IMR-90 (cell line): ENCODE results near the gene TFAM. TPM values are rescaled to one million over a fixed set of nuclear protein-coding genes. Genes with fewer than 3 reads are reported as not detected.

Experiments
- ATAC-seq: fragments of 200-7000 bp; cut with Tn5 transposase; 2 replicates; pipeline ENCODE4 v1.9.1; 2020; ENCODE audit warnings: low read depth, mild to moderate bottlenecking, moderate library complexity
- BruUV-seq: library from RNA; stranded (reverse); fragments of 400-500 nt; replicated peaks from 2 replicates; lab custom pipeline; 2021; lab: Mats Ljungman, UMichigan
- CTCF ChIA-PET: fragments of 300-600 bp; formaldehyde crosslinking; extraction: SDS; loops from one replicate; lab custom pipeline; 2021; ENCODE audit warnings: antibody characterized with exemption; lab: Yijun Ruan, JAX
- POLR2A ChIA-PET: fragments of 300-600 bp; sonication (Branson Sonifier 250); formaldehyde crosslinking; loops from one replicate; lab custom pipeline; 2022; ENCODE audit warnings: antibody characterized with exemption; ENCODE audit not compliant: unreplicated experiment; lab: Charles Lee
- DNase-seq: peaks from one replicate; pipeline ENCODE4 v3.0.0; 2013
- H2AFZ ChIP-seq: replicated peaks from 2 replicates; pipeline ENCODE3; 2013; ENCODE audit warnings: low read length, mild to moderate bottlenecking; ENCODE audit not compliant: poor library complexity
- H2AK5ac ChIP-seq: 2 replicates; pipeline ENCODE4 v1.6.1; 2013; ENCODE audit warnings: low read depth, low read length, inconsistent platforms
- H2AK9ac ChIP-seq: replicated peaks from 2 replicates; pipeline ENCODE3; 2013; ENCODE audit warnings: mild to moderate bottlenecking, low read depth, low read length, moderate library complexity; ENCODE audit not compliant: poor library complexity
- H2BK120ac ChIP-seq: 2 replicates; pipeline ENCODE4 v1.6.1; 2013; ENCODE audit warnings: low read depth, low read length, inconsistent platforms
- H2BK15ac ChIP-seq: 3 replicates; pipeline ENCODE4 v1.6.1; 2013; ENCODE audit warnings: low read depth, low read length, inconsistent platforms
- H2BK20ac ChIP-seq: 2 replicates; pipeline ENCODE4 v1.6.1; 2013; ENCODE audit warnings: low read depth, mild to moderate bottlenecking, inconsistent platforms, low read length, moderate library complexity
- H2BK5ac ChIP-seq: 2 replicates; pipeline ENCODE4 v1.6.1; 2013; ENCODE audit warnings: mild to moderate bottlenecking, low read depth, low read length, inconsistent platforms; ENCODE audit not compliant: poor library complexity, severe bottlenecking
- H3K14ac ChIP-seq: replicated peaks from 2 replicates; pipeline ENCODE4 v1.6.1; 2013; ENCODE audit warnings: low read depth, low read length, inconsistent platforms
- H3K18ac ChIP-seq: 2 replicates; pipeline ENCODE4 v1.6.1; 2013; ENCODE audit warnings: low read depth, low read length, control low read depth
- H3K23ac ChIP-seq: 2 replicates; pipeline ENCODE4 v1.6.1; 2013; ENCODE audit warnings: low read depth, low read length, inconsistent platforms
- H3K27ac ChIP-seq: 2 replicates; pipeline ENCODE4 v1.5.1; 2013; ENCODE audit warnings: mild to moderate bottlenecking, control low read depth, low read length; ENCODE audit not compliant: insufficient read depth
- H3K27me3 ChIP-seq: 2 replicates; pipeline ENCODE4 v1.6.1; 2013; ENCODE audit warnings: low read length; ENCODE audit not compliant: control insufficient read depth, insufficient read depth
- H3K36me3 ChIP-seq: 2 replicates; pipeline ENCODE4 v1.6.1; 2013; ENCODE audit warnings: low read length, mixed read lengths; ENCODE audit not compliant: control insufficient read depth, insufficient read depth
- H3K4ac ChIP-seq: 2 replicates; pipeline ENCODE4 v1.6.1; 2013; ENCODE audit warnings: low read depth, low read length, inconsistent platforms
- H3K4me1 ChIP-seq: 2 replicates; pipeline ENCODE4 v1.6.1; 2013; ENCODE audit warnings: low read length, mixed read lengths; ENCODE audit not compliant: control insufficient read depth, insufficient read depth
- H3K4me2 ChIP-seq: 2 replicates; pipeline ENCODE4 v1.6.1; 2013; ENCODE audit warnings: low read depth, mild to moderate bottlenecking, control low read depth, low read length, moderate library complexity
- H3K4me3 ChIP-seq: 2 replicates; pipeline ENCODE4 v1.5.1; 2013; ENCODE audit warnings: low read depth, mild to moderate bottlenecking, control low read depth, low read length, moderate library complexity; ENCODE audit not compliant: insufficient read depth
- H3K56ac ChIP-seq: 2 replicates; pipeline ENCODE4 v1.6.1; 2013; ENCODE audit warnings: low read length, inconsistent platforms; ENCODE audit not compliant: insufficient read depth; ENCODE audit errors: extremely low read depth
- H3K79me1 ChIP-seq, 2 experiments: 2 replicates each; pipeline ENCODE4 v1.6.1; 2013; ENCODE audit warnings: low read length in 2 of 2, inconsistent platforms in 1 of 2, low read depth in 1 of 2
- H3K9ac ChIP-seq: 2 replicates; pipeline ENCODE4 v1.6.1; 2013; ENCODE audit warnings: low read depth, low read length, control low read depth
- H3K9me1 ChIP-seq: 2 replicates; pipeline ENCODE4 v1.6.1; 2013; ENCODE audit warnings: low read length, inconsistent platforms; ENCODE audit not compliant: insufficient read depth
- H3K9me3 ChIP-seq: 2 replicates; pipeline ENCODE4 v1.6.1; 2013; ENCODE audit warnings: low read length; ENCODE audit not compliant: control insufficient read depth, insufficient read depth
- H4K20me1 ChIP-seq: 2 replicates; pipeline ENCODE4 v1.6.1; 2013; ENCODE audit warnings: low read length, inconsistent platforms; ENCODE audit not compliant: insufficient read depth
- H4K5ac ChIP-seq: 2 replicates; pipeline ENCODE4 v1.6.1; 2013; ENCODE audit warnings: mild to moderate bottlenecking, low read depth, low read length, control low read depth
- H4K8ac ChIP-seq, 2 experiments: 2 replicates each; pipeline ENCODE4 v1.6.1; 2013; ENCODE audit warnings: low read depth in 2 of 2, low read length in 2 of 2, control low read depth in 1 of 2, inconsistent platforms in 1 of 2
- H4K91ac ChIP-seq: 2 replicates; pipeline ENCODE4 v1.6.1; 2013; ENCODE audit warnings: low read depth, low read length, inconsistent platforms; ENCODE audit not compliant: insufficient read depth
- BHLHE40 ChIP-seq: fragments of 150-350 bp; IDR thresholded peaks from 2 replicates; pipeline ENCODE4 v1.6.1; 2016; ENCODE audit warnings: mild to moderate bottlenecking, low read depth, low read length
- CHD1 ChIP-seq: IDR thresholded peaks from 2 replicates; pipeline ENCODE4 v1.6.1; 2012; ENCODE audit warnings: low read depth, low read length, improper control_type of control experiment
- FOS ChIP-seq: fragments of 150-350 bp; IDR thresholded peaks from 2 replicates; pipeline ENCODE4 v1.6.1; 2016; ENCODE audit warnings: low read depth, low read length
- MAFK ChIP-seq: IDR thresholded peaks from 2 replicates; pipeline ENCODE4 v1.6.1; 2012; ENCODE audit warnings: low read depth, low read length, improper control_type of control experiment
- MAZ ChIP-seq: IDR thresholded peaks from 2 replicates; pipeline ENCODE4 v1.6.1; 2012; ENCODE audit warnings: low read depth, mild to moderate bottlenecking, low read length, improper control_type of control experiment, moderate library complexity, borderline replicate concordance
- MXI1 ChIP-seq: IDR thresholded peaks from 2 replicates; pipeline ENCODE4 v1.6.1; 2012; ENCODE audit warnings: low read depth, mild to moderate bottlenecking, low read length, moderate library complexity, borderline replicate concordance
- NFE2L2 ChIP-seq: fragments of 150-350 bp; IDR thresholded peaks from 2 replicates; pipeline ENCODE4 v1.6.1; 2016; ENCODE audit warnings: low read depth, mild to moderate bottlenecking, low read length
- POLR2A ChIP-seq: IDR thresholded peaks from 2 replicates; pipeline ENCODE4 v1.6.1; 2012; ENCODE audit warnings: mild to moderate bottlenecking, low read depth, low read length
- RAD21 ChIP-seq: IDR thresholded peaks from 2 replicates; pipeline ENCODE4 v1.6.1; 2012; ENCODE audit warnings: low read length, improper control_type of control experiment
- RFX5 ChIP-seq: IDR thresholded peaks from 2 replicates; pipeline ENCODE4 v1.8.0; 2012; ENCODE audit warnings: low read depth, mild to moderate bottlenecking, low read length, moderate library complexity
- SMC3 ChIP-seq: fragments of 150-350 bp; IDR thresholded peaks from 2 replicates; pipeline ENCODE4 v1.6.1; 2016; ENCODE audit warnings: low read depth, mild to moderate bottlenecking, antibody characterized with exemption, low read length, moderate library complexity
- WGBS, 2 experiments: methylation state at CpG; one replicate each; pipeline versions ENCODE4 v1.1.5 to v1.1.7; 2013; ENCODE audit warnings: missing lambda C conversion rate in 2 of 2; ENCODE audit not compliant: insufficient read length in 1 of 2; ENCODE audit errors: extremely low coverage in 2 of 2; 5-methylcytosine and 5-hydroxymethylcytosine counted together
- dilution Hi-C: fragments of 300-500 bp; cut with HindIII; formaldehyde crosslinking; loops from one replicate; pipeline ENCODE4 v1.14.3; 2018; ENCODE audit warnings: low sequenced_read_pairs; ENCODE audit not compliant: unreplicated experiment
- in situ Hi-C: fragments of 300-500 bp; cut with MboI; formaldehyde crosslinking; loops from 3 replicates; pipeline ENCODE4 v1.14.3; 2019; ENCODE audit warnings: low sequenced_read_pairs, inconsistent platforms, mixed read lengths
- intact Hi-C: fragments of 100-400 bp; cut with micrococcal nuclease; formaldehyde crosslinking; loops from 2 replicates; pipeline ENCODE4 v1.10.0; 2022
- polyA plus RNA-seq, 3 experiments: library from polyadenylated mRNA; depleted of rRNA; stranded (reverse); fragments of >200 nt; gene quantifications; 2 replicates each; pipeline ENCODE4 v1.2.3, GENCODE V29; 2012; ENCODE audit warnings: low replicate concordance in 1 of 3
- total RNA-seq: library from RNA; depleted of rRNA; stranded (reverse); fragments of >200 nt; gene quantifications from 2 replicates; pipeline ENCODE4 v1.2.3, GENCODE V29; 2012
- TF ChIP-seq, protein P1 (sequence below): fragments of 150-350 bp; IDR thresholded peaks from 2 replicates; pipeline ENCODE4 v1.6.1; 2016; ENCODE audit warnings: low read depth, mild to moderate bottlenecking, low read length, moderate library complexity, borderline replicate concordance
- TF ChIP-seq, protein P2 (sequence below): fragments of 150-350 bp; IDR thresholded peaks from 2 replicates; pipeline ENCODE4 v1.6.1; 2017; ENCODE audit warnings: mild to moderate bottlenecking, antibody characterized with exemption, low read length, low read depth

Gene TFAM
- total and polyA plus RNA-seq, 2 of the 4 experiments (the other 2 are of a cell fraction): 7.6 to 16.7 TPM

DNA sequence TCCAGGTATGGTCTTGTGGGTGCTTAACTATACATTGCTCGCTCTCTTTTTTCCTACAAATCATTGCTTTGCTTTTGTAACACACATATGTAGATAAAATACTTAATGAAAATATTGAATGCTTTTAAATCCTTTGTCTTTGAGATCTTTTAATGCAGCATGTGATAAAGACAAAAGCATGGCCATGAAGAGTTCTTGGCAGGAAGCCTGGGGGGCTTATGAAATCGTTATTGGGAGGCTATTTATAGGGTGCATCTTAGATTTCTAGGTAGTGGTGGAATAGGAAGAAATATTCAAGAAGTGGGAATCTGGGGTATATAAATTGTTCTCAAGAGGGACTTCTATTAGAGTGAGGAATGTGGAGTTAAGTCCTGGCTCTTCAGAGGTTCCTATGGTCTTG lies 28.5 kb upstream of the TFAM start:
- POLR2A ChIA-PET: no interaction called here
- Histone ChIP-seq H2BK5ac (no peak overlapping the region), H2AFZ (no peak overlapping the region), H2BK20ac (no peak overlapping the region), H3K14ac (no peak overlapping the region), H4K91ac (no peak overlapping the region), H3K36me3 (no peaks in the 10 kb centered on the region), H2BK15ac (no peak overlapping the region), H3K27me3 (no peaks in the 10 kb centered on the region), H2BK120ac (no peak overlapping the region), H3K4me2 (no peak overlapping the region), H3K9ac (no peak overlapping the region), H3K9me1 (peaks cover 3% of the 10 kb centered on the region; the same call in 1 of the 2 replicates), H2AK9ac (no peak overlapping the region), H4K20me1 (peaks cover 9% of the 10 kb centered on the region; the same call in 1 of the 2 replicates), H3K9me3 (no peaks in the 10 kb centered on the region), H3K4me3 (no peak overlapping the region), H3K56ac (no peak overlapping the region), H3K23ac (no peak overlapping the region), H3K18ac (no peak overlapping the region), H3K4me1 (peaks cover 4% of the 10 kb centered on the region), H3K4ac (no peak overlapping the region), H3K79me1 (peaks cover 7 to 28% of the 10 kb centered on the region in 2 experiments; a peak in 3 of 4 replicates), H4K5ac (no peak overlapping the region), H2AK5ac (no peak overlapping the region), H3K27ac (no peak overlapping the region), H4K8ac (no peak overlapping the region)
- CTCF ChIA-PET: no interaction called here
- WGBS, 2 experiments: no CpG with 5 or more reads among the region's 2 CpGs
- TF ChIP-seq, protein P1, sequence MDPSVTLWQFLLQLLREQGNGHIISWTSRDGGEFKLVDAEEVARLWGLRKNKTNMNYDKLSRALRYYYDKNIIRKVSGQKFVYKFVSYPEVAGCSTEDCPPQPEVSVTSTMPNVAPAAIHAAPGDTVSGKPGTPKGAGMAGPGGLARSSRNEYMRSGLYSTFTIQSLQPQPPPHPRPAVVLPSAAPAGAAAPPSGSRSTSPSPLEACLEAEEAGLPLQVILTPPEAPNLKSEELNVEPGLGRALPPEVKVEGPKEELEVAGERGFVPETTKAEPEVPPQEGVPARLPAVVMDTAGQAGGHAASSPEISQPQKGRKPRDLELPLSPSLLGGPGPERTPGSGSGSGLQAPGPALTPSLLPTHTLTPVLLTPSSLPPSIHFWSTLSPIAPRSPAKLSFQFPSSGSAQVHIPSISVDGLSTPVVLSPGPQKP: no peak
- no peak for TF ChIP-seq NFE2L2
- no peak for TF ChIP-seq CHD1
- no peak for TF ChIP-seq SMC3
- TF ChIP-seq BHLHE40: no peak
- TF ChIP-seq, protein P2, sequence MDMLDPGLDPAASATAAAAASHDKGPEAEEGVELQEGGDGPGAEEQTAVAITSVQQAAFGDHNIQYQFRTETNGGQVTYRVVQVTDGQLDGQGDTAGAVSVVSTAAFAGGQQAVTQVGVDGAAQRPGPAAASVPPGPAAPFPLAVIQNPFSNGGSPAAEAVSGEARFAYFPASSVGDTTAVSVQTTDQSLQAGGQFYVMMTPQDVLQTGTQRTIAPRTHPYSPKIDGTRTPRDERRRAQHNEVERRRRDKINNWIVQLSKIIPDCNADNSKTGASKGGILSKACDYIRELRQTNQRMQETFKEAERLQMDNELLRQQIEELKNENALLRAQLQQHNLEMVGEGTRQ: no peak
- TF ChIP-seq POLR2A: no peak
- TF ChIP-seq RFX5: no peak
- no peak for TF ChIP-seq MAFK
- no peak for TF ChIP-seq RAD21
- no peak for TF ChIP-seq MAZ
- no peak for TF ChIP-seq MXI1
- no peak for TF ChIP-seq FOS
- ATAC-seq (no peak), DNase-seq (no peak)
- dilution Hi-C loops (no loop called here), in situ Hi-C loops (no loop called here), intact Hi-C loops (no loop called here)
- BruUV-seq: no TSS peak
